Activated CD4-positive, alpha-beta T cell treated with anti-CD3 and anti-CD28 coated beads, Interleukin-2, Interleukin-6, amounts not matched to agents 100 ng/mL and 50 ng/mL, durations not matched to agents 16 hours and 8 hours (primary cell): ENCODE measurements around the gene ATP6V0D1.

Source experiments
- DNase-seq: peaks from one replicate; pipeline ENCODE4 v3.0.0-alpha.2; 2020

Gene ATP6V0D1

DNA sequence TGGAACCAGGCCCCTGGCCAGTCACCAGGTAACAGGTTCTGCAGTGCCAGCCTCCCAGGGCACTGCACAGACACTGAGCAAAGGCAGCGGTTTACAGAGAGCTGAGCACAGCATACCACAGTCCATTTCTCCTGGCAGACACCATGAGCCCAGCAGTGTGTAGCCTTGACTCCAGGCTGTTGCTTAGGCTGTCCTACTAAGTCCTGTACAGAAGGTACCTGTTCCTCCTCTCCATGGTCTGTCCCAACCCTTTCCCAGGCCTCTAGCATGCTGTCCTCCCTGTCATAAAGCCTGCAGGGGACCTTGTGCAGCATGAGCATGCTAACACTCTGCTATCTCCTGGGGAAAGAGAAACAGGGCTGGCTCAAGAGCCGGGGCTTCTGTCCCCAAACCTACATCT lies 20.0 kb downstream of the ATP6V0D1 start:
- DNase-seq = no peak

DNA sequence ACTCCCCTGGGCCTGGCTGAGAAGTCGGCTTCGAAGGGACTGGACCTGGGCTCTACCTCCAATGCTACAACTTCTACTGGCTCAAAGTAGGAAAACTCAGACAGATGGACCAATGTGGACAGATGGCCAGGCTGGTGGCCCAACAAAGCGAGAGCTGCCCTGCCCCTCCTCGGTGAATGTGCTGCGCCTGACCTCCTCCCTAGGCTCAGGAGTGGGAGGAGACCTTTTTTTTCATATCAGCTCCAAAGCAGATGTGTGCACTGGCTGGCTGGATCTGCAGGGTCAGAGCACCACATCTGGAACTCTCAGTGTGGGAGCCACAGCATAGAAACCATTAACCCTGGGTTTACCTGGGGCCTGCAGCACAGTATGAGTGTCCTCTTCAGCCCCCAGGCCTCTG lies 20.8 kb downstream of the ATP6V0D1 start:
- no peak for DNase-seq

DNA sequence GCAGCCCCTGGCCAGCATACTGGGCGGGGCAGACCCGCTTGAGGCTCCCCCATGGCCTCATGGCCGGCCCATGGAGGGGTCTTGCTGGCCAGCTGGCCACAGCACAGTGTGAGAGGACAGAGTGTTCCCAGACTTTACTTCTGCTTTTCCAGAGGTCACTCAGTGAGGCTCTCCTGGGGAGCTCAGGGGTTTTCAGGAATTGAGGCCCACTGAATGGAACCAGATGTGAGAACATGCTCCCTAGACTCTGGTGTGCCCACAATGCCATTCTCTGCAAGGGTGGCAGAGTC lies 21.2 kb downstream of the ATP6V0D1 start:
- no peak for DNase-seq

GRCh38 chr16:67459066-67459860 lies 21.7 kb downstream of the ATP6V0D1 start:
- no peak for DNase-seq

- DNase-seq = no peak
These were observed 22.8 kb downstream of the ATP6V0D1 start for GRCh38 chr16:67458121-67458641.

DNA sequence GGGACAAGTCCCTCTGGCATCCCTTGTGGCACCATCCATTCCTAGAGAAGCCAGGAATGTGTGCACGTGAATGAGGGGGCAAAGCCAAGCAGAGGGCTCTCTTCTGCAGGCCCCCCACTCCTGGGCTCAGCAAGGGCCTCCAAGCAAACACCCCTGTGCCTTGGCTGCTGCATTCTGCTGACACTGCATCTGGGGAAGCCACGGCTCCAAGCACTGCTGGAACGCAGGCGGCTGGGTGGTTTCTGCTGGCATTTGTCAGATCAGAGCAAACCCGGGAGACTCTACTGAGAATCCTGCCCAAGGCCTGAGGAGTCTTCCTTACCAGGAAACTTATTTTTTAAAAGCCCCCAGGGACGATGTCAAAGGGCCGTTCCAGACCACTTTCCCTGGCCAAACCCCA lies 23.3 kb downstream of the ATP6V0D1 start:
- no peak for DNase-seq

DNA sequence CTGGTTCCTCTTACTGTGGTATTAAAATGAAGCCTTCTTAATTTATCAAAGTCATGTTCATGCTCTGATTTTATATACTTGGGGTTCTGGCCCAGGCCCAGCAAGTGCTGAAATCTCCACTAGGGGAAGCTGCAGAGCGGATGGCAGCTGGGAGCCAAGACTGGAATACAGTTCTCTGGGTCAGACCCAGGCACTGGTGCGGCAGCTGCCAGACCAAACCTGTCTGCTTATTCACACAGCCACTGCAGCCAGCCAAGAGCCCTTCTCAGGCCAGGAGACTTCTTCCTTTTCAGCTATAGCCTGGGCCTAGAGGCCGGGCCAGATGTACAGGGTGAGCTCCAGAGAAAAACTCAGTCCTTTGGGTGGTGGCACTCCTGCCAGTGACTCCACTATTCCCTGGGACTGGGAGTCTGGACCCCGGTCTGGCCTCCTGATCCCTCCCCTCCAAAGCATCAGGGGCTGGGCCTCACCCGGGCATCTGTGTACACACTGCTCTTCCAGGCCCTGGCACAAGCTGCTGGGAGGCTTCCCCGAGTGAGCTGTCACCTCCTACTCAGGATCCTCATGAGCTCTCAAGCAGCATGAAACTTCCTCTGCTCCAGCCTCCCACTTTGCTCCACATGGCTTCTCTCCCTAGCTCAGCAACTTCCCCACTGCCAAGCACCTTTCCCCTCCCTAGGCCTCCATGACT lies 24.4 kb downstream of the ATP6V0D1 start:
- no peak for DNase-seq

- DNase-seq = no peak
These were observed 26.1 kb downstream of the ATP6V0D1 start for GRCh38 chr16:67454852-67455251.

DNA sequence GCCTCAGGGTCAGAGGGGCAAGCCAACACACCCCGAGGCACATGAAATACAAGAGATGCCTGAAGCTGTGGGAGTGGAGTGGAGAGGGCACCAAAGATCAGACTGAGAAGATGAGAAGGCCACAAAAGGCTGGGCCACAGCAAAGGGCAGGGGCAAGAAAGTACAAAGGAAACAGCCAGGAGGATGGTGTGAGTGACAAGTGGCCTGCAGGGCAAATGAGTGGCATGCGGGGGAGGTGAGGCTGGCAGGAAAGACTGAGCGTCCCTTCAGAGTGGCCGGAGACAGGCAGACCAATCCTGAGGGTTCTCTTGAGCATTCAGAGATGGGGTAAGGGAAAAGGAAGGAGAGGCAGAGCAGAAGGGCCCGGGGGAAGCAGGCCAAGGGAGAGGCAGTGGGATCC lies 26.9 kb downstream of the ATP6V0D1 start:
- DNase-seq = no peak

DNA sequence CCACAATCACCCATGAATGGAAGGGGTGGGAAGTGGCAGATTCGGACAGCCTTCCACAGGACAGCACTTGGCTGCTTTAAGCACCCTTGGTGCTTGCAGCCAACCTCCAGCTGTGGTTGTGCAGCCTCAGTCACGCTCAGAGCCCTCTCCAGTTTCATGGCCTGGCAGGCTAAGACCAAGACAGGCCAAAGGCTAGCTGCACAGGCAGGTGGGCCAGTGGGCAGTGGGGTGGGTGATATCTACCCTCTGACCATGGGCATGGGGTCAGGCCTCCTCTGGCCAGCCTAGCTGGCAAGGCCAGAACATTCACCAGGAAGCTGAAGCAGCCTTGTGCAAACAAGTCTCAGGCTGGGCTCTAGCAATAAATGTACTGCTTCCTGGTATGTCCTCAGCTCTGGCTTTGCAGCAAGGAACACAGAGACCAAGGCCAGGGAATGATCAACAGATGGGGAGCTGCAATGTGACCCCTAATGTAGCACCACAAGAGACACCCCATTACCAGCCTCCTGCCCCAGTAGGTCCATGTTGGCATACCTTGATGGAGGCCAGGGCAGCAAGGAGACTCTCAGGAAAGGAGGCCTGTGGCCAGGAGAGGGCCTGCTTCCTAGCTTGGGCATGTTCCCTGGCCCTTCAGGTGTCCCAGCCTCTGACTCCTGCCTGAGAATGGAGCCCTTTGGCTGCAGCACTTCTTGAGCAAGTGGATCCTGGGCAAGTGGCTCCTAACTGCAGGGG lies 29.1 kb downstream of the ATP6V0D1 start:
- DNase-seq = no peak

- DNase-seq = no peak
These were observed 29.8 kb downstream of the ATP6V0D1 start for GRCh38 chr16:67451061-67451703.

DNA sequence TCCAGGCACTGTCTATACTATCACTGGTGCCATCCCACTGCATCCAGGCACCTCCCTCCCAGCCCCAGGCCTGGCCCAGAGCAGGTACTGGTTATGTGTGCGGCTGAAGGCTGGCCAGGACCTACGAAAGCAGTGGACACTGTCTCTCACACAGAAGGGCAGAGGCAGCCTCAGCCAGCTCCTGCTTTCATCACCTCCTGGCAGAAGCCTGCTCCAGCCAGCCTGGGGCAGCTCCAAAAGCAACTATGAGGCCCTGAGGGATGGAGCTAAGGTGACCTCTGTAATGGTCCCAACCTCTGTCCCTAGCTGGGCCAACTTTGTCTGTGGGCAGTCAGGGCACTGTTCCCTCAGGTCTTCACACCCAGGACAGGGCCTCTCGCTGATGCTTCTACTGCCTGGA lies 31.2 kb downstream of the ATP6V0D1 start:
- DNase-seq = no peak

DNA sequence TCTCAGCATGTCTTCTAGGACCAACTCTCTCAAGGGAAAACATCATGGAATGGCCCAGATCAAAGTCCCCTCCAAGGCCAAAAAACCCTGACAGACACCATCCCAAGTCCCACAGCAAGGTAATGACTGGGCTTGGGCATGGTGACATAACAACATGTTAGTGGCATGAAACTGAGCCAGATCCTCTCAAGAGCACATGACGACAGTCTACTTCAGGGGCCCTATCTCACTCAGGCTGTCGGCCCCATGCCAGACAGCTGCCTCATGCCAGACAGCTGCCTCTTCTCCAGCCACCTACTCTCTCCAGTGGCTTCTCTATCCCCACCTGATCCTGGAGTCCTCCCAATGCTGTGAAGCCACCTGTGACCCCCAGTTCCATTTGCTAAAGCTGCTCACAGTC lies 31.6 kb downstream of the ATP6V0D1 start:
- no peak for DNase-seq

GRCh38 chr16:67448580-67448979 lies 32.4 kb downstream of the ATP6V0D1 start:
- DNase-seq = no peak

DNA sequence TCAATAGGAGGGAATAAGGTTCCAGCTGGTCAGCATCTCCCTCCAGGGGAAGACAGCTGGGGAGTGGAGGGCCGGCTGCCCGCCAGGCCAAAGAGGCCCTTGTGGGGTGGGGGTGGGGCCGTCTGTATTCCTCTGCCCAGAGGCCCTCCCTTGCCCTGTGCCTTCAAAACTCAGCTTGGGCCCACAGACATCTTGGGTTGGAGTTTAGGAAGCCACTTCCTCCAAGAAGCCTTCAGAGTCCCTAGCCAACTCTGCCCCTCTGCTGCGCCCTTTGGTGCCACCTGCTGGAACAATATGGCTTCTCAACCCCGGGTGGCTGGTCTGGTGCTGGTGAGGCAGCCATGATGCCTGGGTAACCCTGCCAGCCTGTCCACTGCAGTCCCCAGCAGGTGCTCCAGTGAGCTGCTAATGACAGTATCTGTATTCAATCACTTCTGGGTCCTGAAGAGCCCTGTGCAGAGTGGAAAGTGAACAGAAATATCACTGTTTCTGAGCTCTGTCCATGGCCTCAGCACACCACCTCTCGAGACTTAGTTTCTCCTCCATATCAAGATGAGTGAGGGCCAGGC lies 33.4 kb downstream of the ATP6V0D1 start:
- peak; percentile 88 for DNase-seq

DNA sequence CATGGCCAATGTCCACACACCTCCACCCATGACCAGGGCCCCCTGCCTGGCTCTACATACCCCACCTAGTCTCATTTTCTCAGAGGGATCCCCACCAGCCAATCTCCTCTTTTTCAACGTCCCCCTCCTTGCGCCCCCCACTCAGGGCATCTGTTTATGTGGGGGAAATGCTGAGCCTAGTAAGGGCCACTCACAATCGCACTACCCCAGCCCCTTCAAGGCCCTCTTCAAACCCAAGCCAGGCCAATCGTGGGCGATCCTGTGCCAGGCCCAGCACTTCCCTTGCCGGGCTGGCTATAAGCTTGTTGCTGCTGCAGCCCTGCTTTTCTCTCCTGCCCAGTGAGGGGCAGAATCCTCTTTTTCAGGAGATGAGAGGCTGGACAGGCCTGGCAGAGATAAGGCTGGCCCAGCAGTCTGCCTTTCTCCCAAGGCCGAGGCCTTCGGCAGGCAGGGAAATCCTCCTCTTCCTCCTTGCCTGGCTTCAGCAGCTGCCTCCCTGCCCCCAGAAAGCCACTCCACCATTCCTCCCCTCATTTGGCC lies 33.9 kb downstream of the ATP6V0D1 start:
- no peak for DNase-seq

- no peak for DNase-seq
These were observed 34.7 kb downstream of the ATP6V0D1 start for GRCh38 chr16:67445913-67446907.

- DNase-seq = no peak
These were observed 35.5 kb downstream of the ATP6V0D1 start for GRCh38 chr16:67445441-67445912.

- DNase-seq = no peak
These were observed 35.9 kb downstream of the ATP6V0D1 start for GRCh38 chr16:67445126-67445426.

DNA sequence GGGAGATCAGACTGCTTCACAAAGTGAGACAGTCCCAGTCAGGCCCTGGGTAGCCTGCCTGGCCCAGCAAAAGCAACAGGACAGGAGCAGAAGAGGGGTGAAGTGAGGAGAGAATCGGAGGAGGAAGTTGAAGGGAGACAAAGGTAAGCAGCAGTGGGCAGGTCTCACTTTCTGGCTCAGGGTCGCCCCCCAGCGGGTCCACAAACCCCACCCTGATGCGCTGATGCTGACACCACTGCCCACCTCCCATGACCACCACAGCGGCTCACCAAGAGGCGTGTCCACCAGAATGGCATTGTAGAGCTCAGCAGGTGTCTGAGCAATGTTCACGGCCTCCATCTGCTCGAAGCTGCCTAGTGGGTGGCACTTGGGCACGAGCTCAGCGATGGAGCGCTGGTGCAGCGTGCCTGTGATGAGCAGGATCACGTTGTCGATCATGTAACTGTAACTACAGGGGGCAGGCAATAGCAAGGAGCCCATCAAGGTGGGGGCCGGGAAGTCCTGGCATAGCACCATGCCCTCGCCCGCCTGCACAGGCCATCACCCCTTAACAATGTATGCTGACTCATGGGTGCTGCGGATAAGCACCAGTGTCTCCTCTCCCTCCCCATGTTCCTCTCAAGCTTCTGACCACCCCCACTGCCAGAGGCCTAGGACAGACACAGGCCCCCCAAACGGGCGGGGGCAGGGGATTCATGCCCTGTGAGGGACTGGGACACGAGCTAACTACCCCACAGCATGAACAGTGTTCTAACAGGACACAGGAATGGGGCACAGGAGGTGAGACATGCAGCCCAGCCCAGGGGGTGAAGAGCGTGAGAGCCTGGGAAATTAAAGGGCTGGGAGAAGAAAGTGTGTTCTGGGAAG lies 36.5 kb downstream of the ATP6V0D1 start:
- DNase-seq = no peak
